ENCODE results near the gene CEBPB. TPM values are rescaled to one million over a fixed set of nuclear protein-coding genes. Genes with fewer than 3 reads are reported as not detected.

The CEBPB gene
- 18.2 and 22.0 TPM in 2 replicates for total RNA-seq
- 22.9 and 30.8 TPM in 2 replicates for polyA plus RNA-seq

DNA sequence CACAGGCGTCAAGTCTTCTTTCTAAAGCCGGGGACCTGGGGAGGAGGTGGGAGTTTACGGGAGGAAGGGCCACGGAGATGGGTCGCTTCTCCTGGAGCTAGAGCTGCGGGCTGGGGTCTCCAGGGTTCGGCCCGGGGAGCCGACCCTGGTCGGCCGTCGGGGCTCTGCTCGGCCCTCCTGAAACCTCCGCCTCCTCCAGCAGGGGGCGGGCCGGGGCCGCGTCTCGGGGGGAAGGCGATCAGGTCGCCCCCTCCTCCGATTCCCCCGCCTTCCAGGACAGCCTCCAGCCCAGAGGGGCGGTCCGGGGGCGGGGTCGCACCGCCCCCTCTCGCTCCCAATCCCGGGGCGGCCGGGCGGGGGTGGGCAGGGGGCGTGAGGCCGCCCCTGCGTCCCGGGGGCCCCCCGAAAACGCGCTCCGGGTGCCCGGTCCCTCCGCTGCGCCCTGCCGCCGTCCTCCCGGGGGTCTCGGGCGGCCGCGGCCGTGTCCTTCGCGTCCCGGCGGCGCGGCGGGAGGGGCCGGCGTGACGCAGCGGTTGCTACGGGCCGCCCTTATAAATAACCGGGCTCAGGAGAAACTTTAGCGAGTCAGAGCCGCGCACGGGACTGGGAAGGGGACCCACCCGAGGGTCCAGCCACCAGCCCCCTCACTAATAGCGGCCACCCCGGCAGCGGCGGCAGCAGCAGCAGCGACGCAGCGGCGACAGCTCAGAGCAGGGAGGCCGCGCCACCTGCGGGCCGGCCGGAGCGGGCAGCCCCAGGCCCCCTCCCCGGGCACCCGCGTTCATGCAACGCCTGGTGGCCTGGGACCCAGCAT lies at the start of gene CEBPB:
TSS of gene CEBPB (plus strand) at position 580 of the 814 bp plus-strand sequence. CDS start at position 784, 204 bp downstream.
- Histone ChIP-seq H3K4me1 (ENCODE audit: low read depth) (peaks cover 8% of the 10 kb centered on the region), H3K36me3 (no peaks in the 10 kb centered on the region), H3K27me3 (no peaks in the 10 kb centered on the region), H3K9me3 (ENCODE audit: low read depth) (no peaks in the 10 kb centered on the region), H3K27ac (peak within 1 kb of the TSS; percentile 87), H3K4me3 (peak within 1 kb of the TSS; percentile 83)
- TF ChIP-seq CTCF (IDR thresholded peaks at IDR 0.05; ENCODE audit: low read depth, low read length), result peak; percentile 69
- DNase-seq (ENCODE audit: low read depth in 1 of 2, low spot score in 1 of 2), result peak; percentile 91 to 95

DNA sequence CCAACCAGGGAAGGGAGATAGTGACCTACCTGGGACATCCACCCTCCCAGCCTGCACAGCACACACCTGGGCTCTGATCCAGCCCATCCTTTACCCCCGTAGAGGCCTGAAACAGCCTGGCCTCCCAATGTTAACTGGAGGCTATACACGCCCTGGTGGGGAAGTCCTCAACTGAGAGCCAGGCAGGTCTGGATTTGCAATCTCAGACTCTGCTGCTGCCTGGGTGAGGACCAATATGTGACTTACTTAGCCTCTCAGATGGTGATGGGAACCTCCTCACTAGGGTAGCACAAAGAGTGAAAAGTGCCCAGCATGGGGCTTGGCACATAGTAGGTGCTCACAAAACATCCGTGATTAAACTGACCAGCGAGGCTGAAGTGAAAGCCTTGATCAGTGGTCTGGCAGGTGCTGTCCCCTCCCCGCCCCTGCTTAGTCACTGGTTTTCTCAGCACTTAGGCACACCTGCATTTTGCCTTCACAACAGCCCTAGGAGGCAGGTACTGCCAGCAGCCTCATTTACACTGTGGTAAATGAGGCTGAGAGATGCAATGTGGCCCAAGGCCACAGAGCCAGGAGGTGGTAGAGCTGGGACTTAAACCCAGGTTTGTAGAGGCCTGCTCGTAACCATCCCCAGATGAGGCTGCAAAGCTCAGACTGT lies 49.5 kb upstream of the CEBPB start:
- TF ChIP-seq CTCF (IDR thresholded peaks at IDR 0.05; ENCODE audit: low read depth, low read length), result no peak
- no peak overlapping the region for H3K27ac ChIP-seq
- DNase-seq (ENCODE audit: low read depth in 1 of 2, low spot score in 1 of 2), result no peak
- no peaks in the 10 kb centered on the region for H3K4me1 ChIP-seq (ENCODE audit: low read depth)
- H3K4me3 ChIP-seq, result no peak overlapping the region
- no peaks in the 10 kb centered on the region for H3K9me3 ChIP-seq (ENCODE audit: low read depth)
- H3K36me3 ChIP-seq, result peaks cover 10% of the 10 kb centered on the region
- H3K27me3 ChIP-seq, result no peaks in the 10 kb centered on the region

DNA sequence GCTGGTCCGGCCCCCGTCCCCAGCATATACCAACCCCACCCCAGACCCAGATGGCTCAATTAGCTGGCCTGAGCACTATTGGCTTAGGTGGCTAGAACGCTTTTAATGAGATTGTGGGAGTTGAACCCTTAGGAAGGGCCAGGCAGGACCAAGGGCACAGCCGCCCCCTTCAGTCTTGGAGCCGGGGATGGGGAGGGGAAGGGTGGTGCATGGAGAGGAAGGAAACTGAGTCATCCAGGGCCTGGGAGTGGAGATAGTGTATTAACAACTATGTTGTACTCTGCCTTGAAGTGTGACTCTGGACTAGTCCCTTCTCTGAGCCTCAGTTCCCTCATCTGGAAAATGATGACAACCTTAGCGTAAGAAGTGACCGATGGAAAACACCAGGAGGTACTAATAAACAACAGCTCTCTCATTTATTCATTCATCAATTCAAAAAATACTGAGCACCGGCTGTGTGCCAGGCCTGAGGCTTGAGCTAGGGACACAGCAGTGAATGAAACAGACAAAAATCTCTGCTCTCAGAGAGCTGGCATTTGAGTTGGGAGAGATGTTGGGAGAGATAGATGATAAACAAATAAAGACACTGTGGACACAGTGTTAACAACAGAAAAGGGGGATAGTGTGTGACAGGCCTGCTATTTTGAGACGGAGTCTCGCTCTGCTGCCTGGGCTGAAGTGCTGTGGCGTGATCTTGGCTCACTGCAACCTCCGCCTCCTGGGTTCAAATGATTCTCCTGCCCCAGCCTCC lies 48.6 kb upstream of the CEBPB start:
- DNase-seq (ENCODE audit: low read depth in 1 of 2, low spot score in 1 of 2), result no peak
- no peak for TF ChIP-seq CTCF (IDR thresholded peaks at IDR 0.05; ENCODE audit: low read depth, low read length)
- H3K36me3 ChIP-seq, result peaks cover 10% of the 10 kb centered on the region
- no peak overlapping the region for H3K4me3 ChIP-seq
- no peak overlapping the region for H3K27ac ChIP-seq
- H3K4me1 ChIP-seq (ENCODE audit: low read depth), result no peaks in the 10 kb centered on the region
- no peaks in the 10 kb centered on the region for H3K9me3 ChIP-seq (ENCODE audit: low read depth)
- H3K27me3 ChIP-seq, result no peaks in the 10 kb centered on the region

GRCh38 chr20:50142812-50143211 lies 47.8 kb upstream of the CEBPB start:
- Histone ChIP-seq H3K27ac (no peak overlapping the region), H3K27me3 (no peaks in the 10 kb centered on the region), H3K4me3 (no peak overlapping the region), H3K9me3 (ENCODE audit: low read depth) (no peaks in the 10 kb centered on the region), H3K36me3 (peaks cover 10% of the 10 kb centered on the region), H3K4me1 (ENCODE audit: low read depth) (no peaks in the 10 kb centered on the region)
- TF ChIP-seq CTCF (IDR thresholded peaks at IDR 0.05; ENCODE audit: low read depth, low read length), result no peak
- DNase-seq (ENCODE audit: low read depth in 1 of 2, low spot score in 1 of 2), result no peak

DNA sequence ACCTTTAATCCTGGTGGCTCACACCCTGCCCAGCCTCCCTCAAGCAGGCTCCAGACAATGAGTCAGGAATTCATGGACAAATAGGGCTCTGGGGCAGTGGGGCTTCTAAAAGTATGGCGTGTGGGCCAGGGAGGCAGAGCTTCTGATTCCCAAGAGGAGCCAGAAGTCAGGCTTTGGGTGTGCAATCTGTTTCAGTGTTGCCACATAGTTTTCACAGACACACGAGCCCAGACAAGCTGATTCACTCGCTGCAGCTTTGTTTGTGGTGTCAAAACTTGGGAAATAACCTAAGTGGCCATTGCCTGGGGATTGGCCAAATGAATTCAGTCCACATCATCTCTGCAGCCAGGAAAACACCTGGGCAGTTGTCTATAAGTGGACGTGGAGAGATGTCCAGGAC lies 46.3 kb upstream of the CEBPB start:
- Histone ChIP-seq H3K27me3 (no peaks in the 10 kb centered on the region), H3K4me3 (no peak overlapping the region), H3K9me3 (ENCODE audit: low read depth) (no peaks in the 10 kb centered on the region), H3K36me3 (peaks cover 10% of the 10 kb centered on the region), H3K4me1 (ENCODE audit: low read depth) (no peaks in the 10 kb centered on the region), H3K27ac (no peak overlapping the region)
- no peak for TF ChIP-seq CTCF (IDR thresholded peaks at IDR 0.05; ENCODE audit: low read depth, low read length)
- peak in 1 of 2 donors; percentile 98 for DNase-seq (ENCODE audit: low read depth in 1 of 2, low spot score in 1 of 2)
